Smooth muscle cell (in vitro differentiated cells): ENCODE results near the gene CHMP1A. TPM values are rescaled to one million over a fixed set of nuclear protein-coding genes. Genes with fewer than 3 reads are reported as not detected.
"Not testable (repeated sequence)": the region's sequence is repeated elsewhere in the genome, so short reads cannot be mapped to it uniquely, and the experiment has no call there.

Experiments used
- DNase-seq: peaks from one replicate; lab custom pipeline; 2025; ENCODE audit not compliant: unreplicated experiment; lab: John Stamatoyannopoulos, UW
- H2AFZ ChIP-seq: fragments of 200-600 bp; sonication (generic); 2 replicates; pipeline ENCODE4 v1.6.0; 2016; ENCODE audit warnings: antibody characterized with exemption, low read depth, mild to moderate bottlenecking
- H3F3A ChIP-seq: fragments of 200-600 bp; sonication (generic); 2 replicates; pipeline ENCODE4 v1.6.0; 2017; ENCODE audit warnings: antibody characterized with exemption, low read depth
- H3K27ac ChIP-seq: fragments of 200-600 bp; sonication (generic); 2 replicates; pipeline ENCODE4 v1.5.1; 2016; ENCODE audit warnings: low read depth, mild to moderate bottlenecking
- H3K27me3 ChIP-seq: fragments of 200-600 bp; sonication (generic); 2 replicates; pipeline ENCODE4 v1.6.1; 2016; ENCODE audit warnings: low read depth, mild to moderate bottlenecking
- H3K36me3 ChIP-seq: fragments of 200-600 bp; sonication (generic); 2 replicates; pipeline ENCODE4 v1.5.1; 2016; ENCODE audit warnings: low read depth
- H3K4me1 ChIP-seq: fragments of 200-600 bp; sonication (generic); 2 replicates; pipeline ENCODE4 v1.5.1; 2016; ENCODE audit warnings: low read depth
- H3K4me2 ChIP-seq: fragments of 200-600 bp; sonication (generic); 2 replicates; pipeline ENCODE4 v1.6.0; 2016; ENCODE audit warnings: mild to moderate bottlenecking
- H3K4me3 ChIP-seq: fragments of 200-600 bp; sonication (generic); 2 replicates; pipeline ENCODE4 v1.5.1; 2016; ENCODE audit warnings: mild to moderate bottlenecking
- H3K79me2 ChIP-seq: fragments of 200-600 bp; sonication (generic); 2 replicates; pipeline ENCODE4 v1.6.0; 2016; ENCODE audit warnings: low read depth, mild to moderate bottlenecking
- H3K9ac ChIP-seq: fragments of 200-600 bp; sonication (generic); 2 replicates; pipeline ENCODE4 v1.6.0; 2016; ENCODE audit warnings: low read depth
- H3K9me3 ChIP-seq: fragments of 200-600 bp; sonication (generic); replicated peaks from 2 replicates; pipeline ENCODE4 v1.5.1; 2016; ENCODE audit warnings: low read depth
- H4K20me1 ChIP-seq: fragments of 200-600 bp; sonication (generic); 2 replicates; pipeline ENCODE4 v1.6.0; 2016; ENCODE audit warnings: low read depth
- WGBS: methylation state at CpG from one replicate; pipeline ENCODE4 v1.1.7; 2016; ENCODE audit warnings: low lambda C conversion rate; 5-methylcytosine and 5-hydroxymethylcytosine counted together
- polyA plus RNA-seq: library from polyadenylated mRNA; unstranded; fragments of >200 nt; fragmentation: Nextera tagmentation; extraction: Ambion mirVana; gene quantifications from 2 replicates; pipeline ENCODE4 v1.2.1, GENCODE V29; 2016
- total RNA-seq: library from RNA; depleted of rRNA; stranded (reverse); fragments of >200 nt; gene quantifications from 2 replicates; pipeline ENCODE4 v1.2.3, GENCODE V29; 2014
- TF ChIP-seq, protein P1 (sequence below): fragments of 200-600 bp; sonication (generic); IDR thresholded peaks from 2 replicates; pipeline ENCODE4 v1.5.1; 2017; ENCODE audit warnings: borderline replicate concordance, mild to moderate bottlenecking, antibody characterized with exemption; ENCODE audit not compliant: insufficient read depth, poor library complexity, severe bottlenecking

CHMP1A gene
- total and polyA plus RNA-seq, 2 experiments from 2014 or later: 40.0 to 68.4 TPM

DNA sequence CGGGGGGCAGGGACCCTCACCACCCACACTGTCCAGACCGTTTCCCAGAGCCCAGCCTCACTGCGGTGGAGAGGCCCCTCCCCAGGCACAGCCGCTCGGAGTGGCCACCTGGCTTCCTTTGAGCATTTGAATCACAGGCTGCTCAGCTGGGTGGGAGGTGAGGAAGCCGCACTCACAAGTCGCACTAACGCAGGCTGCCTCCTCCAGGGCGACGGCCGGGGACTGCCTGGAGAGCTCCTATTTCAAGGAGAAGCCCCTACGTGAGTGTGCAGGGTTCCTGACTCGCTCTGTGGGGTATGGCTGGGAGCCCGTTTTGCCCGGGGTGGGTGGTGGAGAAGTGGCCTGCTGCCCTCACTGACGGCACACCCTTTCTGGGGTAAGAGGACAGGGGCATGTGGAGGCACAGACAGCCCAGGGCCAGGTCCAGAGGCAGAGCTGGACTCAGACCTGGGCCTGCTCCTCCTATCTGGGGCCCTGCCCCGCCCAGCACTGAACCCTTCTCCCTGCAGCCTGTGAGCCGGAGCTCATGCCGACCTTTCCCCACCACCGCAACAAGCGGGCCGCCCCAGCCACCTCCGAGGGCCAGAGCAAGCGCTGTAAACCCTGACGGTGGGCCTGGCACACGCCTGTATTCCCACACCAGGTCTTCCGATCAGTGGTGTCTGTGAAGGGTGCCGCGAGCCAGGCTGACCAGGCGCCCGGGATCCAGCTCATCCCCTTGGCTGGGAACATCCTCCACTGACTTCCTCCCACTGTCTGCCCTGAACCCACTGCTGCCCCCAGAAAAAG is 37.8 kb upstream of the CHMP1A start:
- Histone ChIP-seq H2AFZ (no peak overlapping the region), H3K27ac (no peak overlapping the region), H3K4me3 (no peak overlapping the region), H3K4me1 (peaks cover 5% of the 10 kb centered on the region), H4K20me1 (peaks cover 16% of the 10 kb centered on the region), H3K9me3 (no peaks in the 10 kb centered on the region), H3K4me2 (no peak overlapping the region), H3K27me3 (no peaks in the 10 kb centered on the region), H3F3A (no peaks in the 10 kb centered on the region), H3K36me3 (no peaks in the 10 kb centered on the region), H3K79me2 (peaks cover 3% of the 10 kb centered on the region), H3K9ac (no peak overlapping the region)
- 94% methylated on average over 31 of the region's 31 CpGs for WGBS
- DNase-seq: no peak
- TF ChIP-seq, protein P1, sequence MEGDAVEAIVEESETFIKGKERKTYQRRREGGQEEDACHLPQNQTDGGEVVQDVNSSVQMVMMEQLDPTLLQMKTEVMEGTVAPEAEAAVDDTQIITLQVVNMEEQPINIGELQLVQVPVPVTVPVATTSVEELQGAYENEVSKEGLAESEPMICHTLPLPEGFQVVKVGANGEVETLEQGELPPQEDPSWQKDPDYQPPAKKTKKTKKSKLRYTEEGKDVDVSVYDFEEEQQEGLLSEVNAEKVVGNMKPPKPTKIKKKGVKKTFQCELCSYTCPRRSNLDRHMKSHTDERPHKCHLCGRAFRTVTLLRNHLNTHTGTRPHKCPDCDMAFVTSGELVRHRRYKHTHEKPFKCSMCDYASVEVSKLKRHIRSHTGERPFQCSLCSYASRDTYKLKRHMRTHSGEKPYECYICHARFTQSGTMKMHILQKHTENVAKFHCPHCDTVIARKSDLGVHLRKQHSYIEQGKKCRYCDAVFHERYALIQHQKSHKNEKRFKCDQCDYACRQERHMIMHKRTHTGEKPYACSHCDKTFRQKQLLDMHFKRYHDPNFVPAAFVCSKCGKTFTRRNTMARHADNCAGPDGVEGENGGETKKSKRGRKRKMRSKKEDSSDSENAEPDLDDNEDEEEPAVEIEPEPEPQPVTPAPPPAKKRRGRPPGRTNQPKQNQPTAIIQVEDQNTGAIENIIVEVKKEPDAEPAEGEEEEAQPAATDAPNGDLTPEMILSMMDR: no peak

DNA sequence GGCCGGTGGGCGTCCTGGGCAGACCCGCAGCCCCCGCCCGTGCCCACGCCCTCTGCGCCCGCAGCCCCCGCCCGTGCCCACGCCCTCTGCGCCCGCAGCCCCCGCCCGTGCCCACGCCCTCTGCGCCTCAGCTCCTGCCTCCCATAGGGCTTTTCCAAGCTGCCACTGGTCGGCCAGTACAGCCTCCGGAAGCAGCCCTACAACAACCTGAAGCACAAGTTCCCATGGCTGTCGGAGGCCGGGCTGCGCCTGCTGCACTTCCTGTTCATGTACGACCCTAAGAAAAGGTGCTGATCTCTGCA is 37.2 kb upstream of the CHMP1A start:
- DNase-seq, H3K9ac ChIP-seq, H2AFZ ChIP-seq, H3K4me2 ChIP-seq, H3K4me3 ChIP-seq, H3K27me3 ChIP-seq, H3K9me3 ChIP-seq, H3F3A ChIP-seq, H3K79me2 ChIP-seq, H3K27ac ChIP-seq, H3K36me3 ChIP-seq, H3K4me1 ChIP-seq: not testable (repeated sequence)
- peaks cover 13% of the 10 kb centered on the region for H4K20me1 ChIP-seq
- WGBS: 100% methylated on average over 3 of the region's 23 CpGs

DNA sequence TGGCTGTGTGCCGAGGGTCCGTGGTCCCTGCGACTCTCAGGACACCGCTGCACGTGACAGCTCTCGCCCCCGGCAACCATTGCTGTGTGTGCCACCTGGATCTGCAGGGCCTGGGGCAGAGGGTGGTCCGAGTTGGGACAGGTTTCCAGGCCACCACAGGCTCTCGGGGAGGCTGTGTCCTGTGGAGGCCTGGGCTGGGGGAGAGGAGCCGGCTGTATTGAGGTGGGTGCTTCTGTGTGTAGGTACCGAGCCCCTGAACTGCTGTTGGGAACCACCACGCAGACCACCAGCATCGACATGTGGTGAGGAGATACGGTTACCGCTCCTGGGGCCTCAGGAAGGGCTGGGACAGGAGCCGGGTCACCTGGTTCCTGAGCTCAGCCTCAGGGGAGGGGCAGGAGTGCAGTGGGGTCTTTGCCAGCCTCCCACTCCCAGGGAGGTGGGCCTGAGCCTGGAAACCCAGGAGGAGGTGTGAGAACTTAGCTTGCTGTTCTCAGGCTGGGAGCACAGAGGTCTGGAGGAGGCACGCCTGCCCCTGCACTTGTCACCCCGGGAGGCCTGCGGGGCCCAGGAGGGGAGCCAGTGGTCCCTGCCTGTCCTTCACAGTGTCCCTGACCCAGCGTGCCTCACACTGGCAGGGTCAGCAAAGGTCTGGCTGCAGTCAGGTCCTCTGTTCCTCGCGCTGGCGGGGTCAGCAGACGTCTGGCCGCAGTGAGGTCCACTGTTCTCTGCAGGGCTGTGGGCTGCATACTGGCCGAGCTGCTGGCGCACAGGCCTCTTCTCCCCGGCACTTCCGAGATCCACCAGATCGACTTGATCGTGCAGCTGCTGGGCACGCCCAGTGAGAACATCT is 36.6 kb upstream of the CHMP1A start:
- H3K4me3 ChIP-seq: no peak overlapping the region
- H4K20me1 ChIP-seq: peaks cover 7% of the 10 kb centered on the region
- no peaks in the 10 kb centered on the region for H3K27me3 ChIP-seq
- no peaks in the 10 kb centered on the region for H3F3A ChIP-seq
- DNase-seq: no peak
- WGBS: 98% methylated on average over 32 of the region's 32 CpGs
- peaks cover 5% of the 10 kb centered on the region for H3K79me2 ChIP-seq
- no peak overlapping the region for H3K4me2 ChIP-seq
- H2AFZ ChIP-seq: no peak overlapping the region
- no peaks in the 10 kb centered on the region for H3K4me1 ChIP-seq
- no peaks in the 10 kb centered on the region for H3K36me3 ChIP-seq
- no peak overlapping the region for H3K27ac ChIP-seq
- H3K9me3 ChIP-seq: no peaks in the 10 kb centered on the region
- TF ChIP-seq, protein P1: no peak
- H3K9ac ChIP-seq: no peak overlapping the region

DNA sequence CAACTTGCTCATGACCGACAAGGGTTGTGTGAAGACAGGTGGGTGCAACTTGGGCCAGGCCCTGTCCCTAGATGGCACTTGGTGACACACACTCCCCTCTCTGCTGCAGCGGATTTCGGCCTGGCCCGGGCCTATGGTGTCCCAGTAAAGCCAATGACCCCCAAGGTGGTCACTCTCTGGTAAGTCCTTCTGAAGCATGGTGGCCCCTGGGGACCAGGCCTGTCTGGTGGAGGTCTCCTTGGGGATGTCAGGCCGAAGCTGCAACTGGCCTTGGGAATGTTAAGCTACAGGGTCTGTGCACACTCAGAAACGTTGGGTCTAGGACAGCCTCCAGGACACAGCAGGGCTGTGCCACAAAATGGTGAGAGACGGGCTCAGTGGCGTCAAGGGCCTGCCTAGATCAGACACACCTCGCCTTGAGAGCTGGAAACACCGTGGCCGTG is 35.8 kb upstream of the CHMP1A start:
- Histone ChIP-seq H3K27me3 (no peaks in the 10 kb centered on the region), H3K9me3 (no peaks in the 10 kb centered on the region), H4K20me1 (no peaks in the 10 kb centered on the region), H3K4me1 (no peaks in the 10 kb centered on the region), H3K4me3 (no peak overlapping the region), H3K9ac (no peak overlapping the region), H3F3A (no peaks in the 10 kb centered on the region), H3K79me2 (peaks cover 11% of the 10 kb centered on the region), H3K27ac (no peak overlapping the region), H3K4me2 (no peak overlapping the region), H2AFZ (no peak overlapping the region), H3K36me3 (no peaks in the 10 kb centered on the region)
- DNase-seq: no peak
- TF ChIP-seq, protein P1: no peak
- 98% methylated on average over 11 of the region's 11 CpGs for WGBS
